GM20000 (cell line): ENCODE results near the gene RFFL.

Source experiments
- DNase-seq: peaks from one replicate; pipeline ENCODE4 v3.0.0; 2012; ENCODE audit warnings: low spot score
- CTCF ChIP-seq: IDR thresholded peaks from 2 replicates; pipeline ENCODE4 v1.5.1; 2012; ENCODE audit warnings: mild to moderate bottlenecking, control low read depth; ENCODE audit errors: extremely low read depth, missing control alignments

Gene RFFL

GRCh38 chr17:35080536-35080935 is 17.0 kb upstream of the RFFL start:
- TF ChIP-seq CTCF, result no peak
- DNase-seq, result peak; percentile 65

- no peak for TF ChIP-seq CTCF
- no peak for DNase-seq
Measured at GRCh38 chr17:35079547-35080423, 16.3 kb upstream of the RFFL start.

GRCh38 chr17:35076874-35077273 is 13.4 kb upstream of the RFFL start:
- TF ChIP-seq CTCF, result no peak

GRCh38 chr17:35074711-35075707 is 11.5 kb upstream of the RFFL start:
- DNase-seq, result no peak
- TF ChIP-seq CTCF, result no peak

More at GRCh38 chr17:35076874-35077273, 13.4 kb upstream of the RFFL start:
- no peak for DNase-seq

- no peak for DNase-seq
Measured at GRCh38 chr17:35073991-35074627, 10.6 kb upstream of the RFFL start.

GRCh38 chr17:35073183-35073790 is 9.8 kb upstream of the RFFL start:
- TF ChIP-seq CTCF, result no peak
- no peak for DNase-seq

More at GRCh38 chr17:35073991-35074627, 10.6 kb upstream of the RFFL start:
- no peak for TF ChIP-seq CTCF
